ENCODE data around the gene CLTB.

DNA sequence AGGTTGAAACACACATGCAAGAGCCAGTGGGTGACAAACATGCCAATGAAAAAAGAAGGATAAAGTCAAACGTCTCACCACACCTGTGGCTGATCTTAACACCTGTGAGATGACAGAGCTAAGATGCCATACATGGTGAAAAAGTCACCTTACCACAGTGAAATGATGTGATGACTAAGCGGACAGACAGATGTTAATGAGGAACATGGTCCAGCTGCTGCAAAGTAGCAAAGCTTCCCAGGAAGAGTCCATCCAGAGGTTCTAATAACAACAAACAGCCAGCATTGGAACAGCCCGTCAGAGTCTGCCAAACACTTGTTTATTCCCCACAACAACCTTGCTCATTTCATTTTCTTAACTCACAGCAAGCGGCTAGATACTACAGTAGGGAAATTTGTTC, 56.7 kb downstream of the CLTB start:
- TF ChIP-seq, protein P1, sequence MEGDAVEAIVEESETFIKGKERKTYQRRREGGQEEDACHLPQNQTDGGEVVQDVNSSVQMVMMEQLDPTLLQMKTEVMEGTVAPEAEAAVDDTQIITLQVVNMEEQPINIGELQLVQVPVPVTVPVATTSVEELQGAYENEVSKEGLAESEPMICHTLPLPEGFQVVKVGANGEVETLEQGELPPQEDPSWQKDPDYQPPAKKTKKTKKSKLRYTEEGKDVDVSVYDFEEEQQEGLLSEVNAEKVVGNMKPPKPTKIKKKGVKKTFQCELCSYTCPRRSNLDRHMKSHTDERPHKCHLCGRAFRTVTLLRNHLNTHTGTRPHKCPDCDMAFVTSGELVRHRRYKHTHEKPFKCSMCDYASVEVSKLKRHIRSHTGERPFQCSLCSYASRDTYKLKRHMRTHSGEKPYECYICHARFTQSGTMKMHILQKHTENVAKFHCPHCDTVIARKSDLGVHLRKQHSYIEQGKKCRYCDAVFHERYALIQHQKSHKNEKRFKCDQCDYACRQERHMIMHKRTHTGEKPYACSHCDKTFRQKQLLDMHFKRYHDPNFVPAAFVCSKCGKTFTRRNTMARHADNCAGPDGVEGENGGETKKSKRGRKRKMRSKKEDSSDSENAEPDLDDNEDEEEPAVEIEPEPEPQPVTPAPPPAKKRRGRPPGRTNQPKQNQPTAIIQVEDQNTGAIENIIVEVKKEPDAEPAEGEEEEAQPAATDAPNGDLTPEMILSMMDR (IDR thresholded peaks at IDR 0.05; ENCODE audit: low read depth, low read length) = no peak
- TF ChIP-seq POLR2A (IDR thresholded peaks at IDR 0.05; ENCODE audit: extremely low read depth, insufficient read length) (no peak), MYC (IDR thresholded peaks at IDR 0.05; ENCODE audit: low read depth, low read length) (no peak)

Data from NB4 (cell line).